GM12872 (cell line): ENCODE data around the gene DDOST.

Experiments
- TF ChIP-seq, protein P1 (sequence below): IDR thresholded peaks from 3 replicates; pipeline ENCODE4 v1.5.1; 2011; ENCODE audit warnings: low read depth, mild to moderate bottlenecking, low read length, moderate library complexity; ENCODE audit not compliant: insufficient read depth

The DDOST gene

DNA sequence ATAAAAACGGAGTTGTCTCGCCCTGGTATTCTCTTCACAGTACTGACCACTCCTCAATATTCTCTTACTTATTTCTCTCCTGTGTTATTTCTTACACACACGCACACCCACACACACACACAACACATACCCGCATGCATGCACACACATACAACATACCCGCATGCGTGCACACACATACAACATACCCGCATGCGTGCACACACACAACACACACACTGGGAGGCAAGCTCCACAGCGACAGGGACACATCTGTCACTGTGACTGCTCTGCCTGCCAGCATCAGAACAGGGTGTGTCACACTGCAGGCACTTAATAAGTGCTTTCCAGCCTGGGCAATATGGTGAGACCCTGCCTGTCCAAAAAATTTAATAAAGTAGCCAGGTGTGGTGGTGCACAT is 20.8 kb upstream of the DDOST start:
- TF ChIP-seq, protein P1, sequence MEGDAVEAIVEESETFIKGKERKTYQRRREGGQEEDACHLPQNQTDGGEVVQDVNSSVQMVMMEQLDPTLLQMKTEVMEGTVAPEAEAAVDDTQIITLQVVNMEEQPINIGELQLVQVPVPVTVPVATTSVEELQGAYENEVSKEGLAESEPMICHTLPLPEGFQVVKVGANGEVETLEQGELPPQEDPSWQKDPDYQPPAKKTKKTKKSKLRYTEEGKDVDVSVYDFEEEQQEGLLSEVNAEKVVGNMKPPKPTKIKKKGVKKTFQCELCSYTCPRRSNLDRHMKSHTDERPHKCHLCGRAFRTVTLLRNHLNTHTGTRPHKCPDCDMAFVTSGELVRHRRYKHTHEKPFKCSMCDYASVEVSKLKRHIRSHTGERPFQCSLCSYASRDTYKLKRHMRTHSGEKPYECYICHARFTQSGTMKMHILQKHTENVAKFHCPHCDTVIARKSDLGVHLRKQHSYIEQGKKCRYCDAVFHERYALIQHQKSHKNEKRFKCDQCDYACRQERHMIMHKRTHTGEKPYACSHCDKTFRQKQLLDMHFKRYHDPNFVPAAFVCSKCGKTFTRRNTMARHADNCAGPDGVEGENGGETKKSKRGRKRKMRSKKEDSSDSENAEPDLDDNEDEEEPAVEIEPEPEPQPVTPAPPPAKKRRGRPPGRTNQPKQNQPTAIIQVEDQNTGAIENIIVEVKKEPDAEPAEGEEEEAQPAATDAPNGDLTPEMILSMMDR = no peak

DNA sequence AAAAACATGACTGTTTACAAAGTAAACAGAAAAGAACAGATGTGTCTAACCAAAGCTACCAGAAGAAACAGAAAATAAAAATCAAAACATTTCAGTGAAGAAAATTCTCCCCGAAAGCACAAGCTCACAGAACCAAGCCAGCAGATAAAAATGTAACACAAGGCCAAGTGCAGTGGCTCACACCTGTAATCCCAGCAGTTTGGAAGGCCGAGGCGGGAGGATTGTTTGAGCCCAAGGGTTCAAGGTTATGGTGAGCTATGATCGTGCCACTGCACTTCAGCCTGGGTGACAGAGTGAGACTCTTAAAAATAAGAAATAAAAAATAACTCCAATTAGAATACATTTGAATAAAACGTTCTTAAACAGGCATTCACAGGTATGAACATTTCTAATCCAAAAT is 19.1 kb upstream of the DDOST start:
- TF ChIP-seq, protein P1 = no peak

DNA sequence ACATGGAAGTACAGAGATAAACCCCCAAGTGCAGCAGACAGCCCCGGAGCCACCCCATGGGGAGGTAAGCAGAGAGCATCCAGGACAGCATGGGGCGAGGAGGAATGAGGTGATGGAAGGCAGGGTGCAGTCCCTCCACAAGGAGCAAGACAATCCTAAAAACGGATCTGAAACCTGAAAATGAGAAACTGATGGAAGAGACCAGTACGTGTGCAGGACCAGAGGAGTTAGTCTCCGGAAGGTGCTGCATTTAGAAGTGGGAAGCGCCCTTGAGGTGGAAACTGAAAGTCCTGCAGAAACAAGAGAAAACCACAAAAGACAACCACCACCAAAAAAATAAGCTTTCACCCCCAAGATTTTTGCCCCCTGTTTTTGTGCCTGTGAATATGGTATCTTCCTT is 17.4 kb upstream of the DDOST start:
- TF ChIP-seq, protein P1 = no peak

DNA sequence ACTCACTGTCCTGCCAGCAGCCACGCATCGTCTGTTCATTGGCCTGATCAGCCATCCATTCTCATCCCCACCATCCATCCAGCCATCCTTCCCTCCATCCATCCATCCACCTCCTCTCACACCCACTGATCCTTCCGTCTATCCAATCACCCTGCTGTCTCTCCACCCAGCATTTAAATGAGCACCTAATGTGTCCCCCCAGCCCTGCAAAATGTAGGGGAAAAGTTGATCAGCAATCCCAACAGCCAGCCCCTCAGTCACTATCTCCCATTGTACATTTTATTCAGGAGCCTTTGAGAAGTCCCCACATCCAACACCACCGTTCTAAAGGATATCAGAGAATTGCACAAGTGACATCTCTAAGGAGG is 11.1 kb upstream of the DDOST start:
- TF ChIP-seq, protein P1 = no peak

DNA sequence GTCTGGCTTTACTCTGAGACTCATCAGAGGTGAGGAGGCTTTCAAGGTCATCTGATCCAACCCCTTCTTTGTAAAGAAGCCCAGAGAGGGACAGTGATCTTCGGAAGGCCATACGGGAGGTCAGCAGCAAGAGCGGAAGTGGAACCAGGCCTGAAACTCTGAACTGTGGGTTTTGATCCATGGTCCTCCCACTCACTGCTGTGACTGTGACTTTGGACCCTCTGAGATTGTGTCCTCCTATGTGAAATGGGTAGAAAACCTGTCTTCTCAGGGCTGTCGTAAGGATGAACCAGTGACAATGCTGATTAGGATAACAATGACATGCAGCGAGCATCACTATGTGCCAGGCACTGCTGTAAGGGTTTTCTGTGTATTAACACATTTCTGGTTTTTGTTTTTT is 9.8 kb upstream of the DDOST start:
- TF ChIP-seq, protein P1 = no peak

DNA sequence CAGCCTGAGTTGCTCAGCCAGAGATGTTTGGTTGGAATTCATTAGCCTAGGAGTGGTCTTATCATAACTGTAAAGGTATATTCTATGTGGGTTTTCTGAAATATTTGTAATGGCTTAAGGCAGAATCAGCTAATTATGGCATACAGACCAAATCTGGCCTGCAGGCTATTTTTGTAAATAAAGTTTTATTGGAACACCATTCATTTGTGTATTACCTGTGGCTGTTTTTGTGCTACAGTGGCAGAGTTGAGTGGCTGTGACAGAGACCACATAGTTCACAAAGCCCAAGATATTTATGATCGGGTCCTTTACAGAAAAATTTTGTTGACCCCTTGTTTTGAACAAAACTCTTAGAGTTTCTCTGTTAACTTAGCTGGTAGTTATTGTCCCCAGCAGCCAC is 7.4 kb upstream of the DDOST start:
- TF ChIP-seq, protein P1 = no peak

DNA sequence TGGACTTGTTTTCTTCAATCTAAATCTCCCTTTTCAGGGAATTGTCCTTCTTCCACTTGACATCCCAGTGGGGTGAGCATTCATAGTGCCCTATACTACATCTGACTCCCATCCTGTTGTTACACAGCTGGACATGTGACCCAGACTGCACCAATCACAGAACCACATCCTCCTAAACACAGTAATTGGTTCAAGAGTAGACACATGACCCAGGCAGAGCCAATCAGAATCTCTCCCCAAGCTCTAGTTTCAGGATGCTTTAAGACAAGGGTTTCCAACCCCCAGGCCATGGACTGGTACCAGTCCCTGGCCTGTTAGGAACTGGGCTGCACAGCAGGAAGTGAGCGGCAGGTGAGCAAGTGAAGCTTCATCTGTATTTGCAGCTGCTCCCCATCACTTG is 5.6 kb upstream of the DDOST start:
- TF ChIP-seq, protein P1 = no peak

DNA sequence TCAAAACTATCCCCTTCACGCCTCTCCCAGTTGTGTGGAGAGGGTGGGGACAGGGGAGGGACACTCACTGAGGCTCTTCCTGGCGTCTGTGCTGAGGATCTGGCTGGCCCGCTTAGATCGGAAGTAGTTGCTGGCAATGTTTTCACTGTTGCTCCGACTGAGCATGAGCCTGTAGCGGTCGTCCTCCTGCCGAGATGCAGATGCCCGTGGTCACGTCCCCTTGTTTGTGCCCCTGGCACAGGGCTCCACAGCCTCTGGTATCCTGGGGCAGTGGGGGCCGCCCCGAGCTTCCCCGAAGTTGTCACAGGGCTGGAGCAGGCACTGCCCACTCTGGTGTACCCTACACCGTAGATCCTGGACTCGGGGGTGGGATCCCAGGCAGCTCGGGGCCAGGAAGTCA is 5.0 kb upstream of the DDOST start:
- TF ChIP-seq, protein P1 = no peak
